ENCODE data around the gene GDPD5. TPM values are rescaled to one million over a fixed set of nuclear protein-coding genes. Genes with fewer than 3 reads are reported as not detected.

Gene GDPD5
- total RNA-seq, 1 donor from 2014 or later: 2.1 TPM

DNA sequence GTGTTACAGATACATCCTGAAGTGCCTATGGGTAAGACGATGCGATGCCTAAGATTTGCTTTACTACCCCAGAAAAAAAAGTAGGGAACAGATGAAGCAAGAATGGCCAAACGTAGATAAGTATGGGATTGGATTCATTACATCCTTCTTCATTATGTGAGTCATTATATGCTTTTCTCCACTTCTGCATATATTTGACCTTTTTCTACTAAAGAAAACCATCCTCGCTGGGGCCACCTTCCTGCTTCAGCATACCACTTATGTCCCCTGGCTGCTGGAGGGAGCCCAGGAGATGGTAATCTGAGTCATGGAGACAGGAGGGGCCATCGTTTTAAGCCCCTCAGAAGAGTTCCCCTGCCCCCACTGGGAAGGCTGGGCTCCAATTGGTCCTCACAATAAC lies 78.3 kb downstream of the GDPD5 start:
- no peaks in the 10 kb centered on the region for H3K36me3 ChIP-seq (ENCODE audit: control insufficient read depth, insufficient read depth, low read length)
- no peak overlapping the region for H3K4me3 ChIP-seq (ENCODE audit: low read depth, low read length)
- FAIRE-seq (no peak), DNase-seq (ENCODE audit: low read depth) (no peak)
- TF ChIP-seq, protein P1, sequence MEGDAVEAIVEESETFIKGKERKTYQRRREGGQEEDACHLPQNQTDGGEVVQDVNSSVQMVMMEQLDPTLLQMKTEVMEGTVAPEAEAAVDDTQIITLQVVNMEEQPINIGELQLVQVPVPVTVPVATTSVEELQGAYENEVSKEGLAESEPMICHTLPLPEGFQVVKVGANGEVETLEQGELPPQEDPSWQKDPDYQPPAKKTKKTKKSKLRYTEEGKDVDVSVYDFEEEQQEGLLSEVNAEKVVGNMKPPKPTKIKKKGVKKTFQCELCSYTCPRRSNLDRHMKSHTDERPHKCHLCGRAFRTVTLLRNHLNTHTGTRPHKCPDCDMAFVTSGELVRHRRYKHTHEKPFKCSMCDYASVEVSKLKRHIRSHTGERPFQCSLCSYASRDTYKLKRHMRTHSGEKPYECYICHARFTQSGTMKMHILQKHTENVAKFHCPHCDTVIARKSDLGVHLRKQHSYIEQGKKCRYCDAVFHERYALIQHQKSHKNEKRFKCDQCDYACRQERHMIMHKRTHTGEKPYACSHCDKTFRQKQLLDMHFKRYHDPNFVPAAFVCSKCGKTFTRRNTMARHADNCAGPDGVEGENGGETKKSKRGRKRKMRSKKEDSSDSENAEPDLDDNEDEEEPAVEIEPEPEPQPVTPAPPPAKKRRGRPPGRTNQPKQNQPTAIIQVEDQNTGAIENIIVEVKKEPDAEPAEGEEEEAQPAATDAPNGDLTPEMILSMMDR (IDR thresholded peaks at IDR 0.05; ENCODE audit: insufficient read depth, low read length, severe bottlenecking): no peak
- H3K27me3 ChIP-seq (ENCODE audit: control insufficient read depth, insufficient read depth, low read length): peaks cover 5% of the 10 kb centered on the region

DNA sequence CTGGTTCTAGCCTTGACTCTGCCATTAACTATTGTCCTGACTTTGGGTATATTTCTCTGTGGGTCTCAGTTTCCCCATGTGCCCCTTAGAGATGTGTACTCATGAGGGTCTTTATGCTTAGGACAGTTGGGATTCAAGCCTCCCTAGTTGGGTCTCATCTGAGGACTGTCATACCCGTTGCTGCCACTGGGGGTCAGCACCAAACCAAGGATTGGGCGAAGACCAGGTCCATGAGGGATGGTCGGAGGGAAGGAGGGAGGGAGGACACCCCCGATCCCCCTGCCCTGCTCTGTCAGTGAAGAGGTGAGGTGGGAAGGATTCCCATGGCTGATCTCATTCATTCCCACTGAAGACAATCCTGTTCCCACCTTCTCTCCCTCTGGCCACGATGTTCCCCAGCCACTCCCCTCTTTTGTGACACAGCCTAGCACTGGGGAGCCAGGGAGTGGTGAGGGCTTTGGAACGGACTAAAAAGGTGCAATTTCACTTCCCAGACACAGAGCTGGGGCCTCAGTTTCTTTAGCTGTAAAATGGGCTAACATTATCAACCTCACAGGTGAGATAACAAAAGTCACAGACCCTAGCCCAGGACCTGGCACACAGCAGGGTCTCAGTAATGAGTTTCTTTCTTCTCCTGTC lies 80.3 kb downstream of the GDPD5 start:
- DNase-seq (ENCODE audit: low read depth): no peak
- H3K4me3 ChIP-seq (ENCODE audit: low read depth, low read length): no peak overlapping the region
- no peaks in the 10 kb centered on the region for H3K36me3 ChIP-seq (ENCODE audit: control insufficient read depth, insufficient read depth, low read length)
- peaks cover 5% of the 10 kb centered on the region for H3K27me3 ChIP-seq (ENCODE audit: control insufficient read depth, insufficient read depth, low read length)
- TF ChIP-seq, protein P1 (IDR thresholded peaks at IDR 0.05; ENCODE audit: insufficient read depth, low read length, severe bottlenecking): peak; percentile 87
- peak; percentile 7 for FAIRE-seq

DNA sequence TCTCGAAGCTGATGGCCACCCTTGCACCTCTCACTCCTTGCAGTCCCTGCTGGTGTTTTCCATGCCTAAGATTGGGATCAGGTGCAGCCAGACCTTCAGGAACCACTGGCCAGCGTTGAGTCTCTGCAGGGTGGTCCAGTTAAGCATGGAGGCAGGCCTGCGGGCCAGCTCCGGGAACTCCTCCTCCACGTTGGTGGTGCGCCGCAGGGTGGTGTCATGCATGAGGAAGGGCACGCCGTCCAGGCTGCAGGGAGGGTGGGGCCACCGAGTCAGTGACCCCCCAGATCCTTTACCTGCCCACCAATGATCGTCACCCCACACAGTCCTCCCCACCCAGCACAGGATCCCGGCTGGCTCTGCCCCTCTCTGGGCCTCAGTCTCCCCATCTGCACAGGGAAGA lies 82.7 kb downstream of the GDPD5 start:
- TF ChIP-seq, protein P1 (IDR thresholded peaks at IDR 0.05; ENCODE audit: insufficient read depth, low read length, severe bottlenecking): no peak
- no peak overlapping the region for H3K4me3 ChIP-seq (ENCODE audit: low read depth, low read length)
- no peaks in the 10 kb centered on the region for H3K36me3 ChIP-seq (ENCODE audit: control insufficient read depth, insufficient read depth, low read length)
- DNase-seq (ENCODE audit: low read depth) (no peak), FAIRE-seq (no peak)
- peaks cover 5% of the 10 kb centered on the region for H3K27me3 ChIP-seq (ENCODE audit: control insufficient read depth, insufficient read depth, low read length)

DNA sequence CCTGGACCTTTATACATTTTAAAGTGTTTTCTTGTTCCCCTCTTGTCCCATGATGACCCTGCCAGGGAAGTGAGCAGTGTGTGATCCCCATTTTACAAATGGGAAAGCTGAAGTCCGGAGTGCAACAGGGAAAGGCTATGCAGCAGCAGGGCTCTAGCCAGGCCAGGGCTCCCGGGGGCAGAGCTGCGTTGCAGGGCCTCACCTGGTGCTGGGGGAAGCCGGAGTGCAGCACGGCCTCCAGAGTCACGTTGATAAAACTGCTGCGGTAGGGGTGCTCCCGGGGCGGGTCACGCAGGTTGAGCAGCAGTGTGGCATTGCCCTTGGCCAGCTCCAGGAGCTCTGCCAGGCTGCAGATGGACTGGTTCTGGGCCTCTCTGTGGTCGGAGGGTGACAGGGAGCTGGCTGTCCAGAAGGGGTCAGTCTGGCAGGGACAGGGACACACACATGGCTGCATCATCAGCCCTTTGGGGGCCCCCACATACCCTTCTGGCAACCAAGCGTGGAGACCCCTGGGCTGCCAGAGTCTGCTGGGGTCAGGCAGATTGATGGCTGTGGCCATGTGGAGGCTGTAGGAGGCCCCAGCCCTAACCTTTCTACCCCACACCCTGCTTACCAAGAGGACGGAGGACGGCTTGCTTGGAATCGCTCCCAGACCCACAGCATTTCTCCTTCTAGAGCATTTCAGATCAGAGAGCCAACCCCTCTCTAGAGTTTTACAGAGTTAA lies 83.4 kb downstream of the GDPD5 start:
- FAIRE-seq (no peak), DNase-seq (ENCODE audit: low read depth) (no peak)
- TF ChIP-seq, protein P1 (IDR thresholded peaks at IDR 0.05; ENCODE audit: insufficient read depth, low read length, severe bottlenecking): no peak
- Histone ChIP-seq H3K36me3 (ENCODE audit: control insufficient read depth, insufficient read depth, low read length) (no peaks in the 10 kb centered on the region), H3K4me3 (ENCODE audit: low read depth, low read length) (no peak overlapping the region), H3K27me3 (ENCODE audit: control insufficient read depth, insufficient read depth, low read length) (peaks cover 5% of the 10 kb centered on the region)

DNA sequence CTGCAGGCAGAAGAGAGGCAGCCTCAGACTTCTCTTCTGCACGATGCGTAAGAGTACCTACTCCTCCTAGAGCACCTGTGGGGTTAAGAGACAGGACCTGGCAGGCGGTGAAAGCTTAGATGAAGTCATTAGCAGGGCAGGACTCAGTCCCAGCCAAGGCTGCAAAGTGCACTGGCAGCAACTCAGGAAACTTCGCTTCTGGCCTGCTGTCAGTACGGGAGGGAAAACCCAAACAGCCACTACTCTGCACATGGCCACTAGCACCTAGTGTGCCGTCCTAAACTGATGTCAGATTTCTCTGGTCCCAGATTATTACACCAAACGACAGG lies 84.0 kb downstream of the GDPD5 start:
- FAIRE-seq: no peak
- Histone ChIP-seq H3K27me3 (ENCODE audit: control insufficient read depth, insufficient read depth, low read length) (peaks cover 5% of the 10 kb centered on the region), H3K36me3 (ENCODE audit: control insufficient read depth, insufficient read depth, low read length) (no peaks in the 10 kb centered on the region), H3K4me3 (ENCODE audit: low read depth, low read length) (no peak overlapping the region)
- DNase-seq (ENCODE audit: low read depth): peak; percentile 35
- TF ChIP-seq, protein P1 (IDR thresholded peaks at IDR 0.05; ENCODE audit: insufficient read depth, low read length, severe bottlenecking): no peak
